HUES48 (cell line): ENCODE data around the gene NT5M.
"Not testable (repeated sequence)": the region's sequence is repeated elsewhere in the genome, so short reads cannot be mapped to it uniquely, and the experiment has no call there.

Experiments
- H3K27ac ChIP-seq: one replicate; pipeline ENCODE4 v1.7.0; 2013; ENCODE audit warnings: low read depth, low read length, inconsistent platforms
- H3K27me3 ChIP-seq: 2 replicates; pipeline ENCODE4 v1.6.1; 2013; ENCODE audit warnings: mild to moderate bottlenecking, low read length; ENCODE audit not compliant: control insufficient read depth, insufficient read depth
- H3K36me3 ChIP-seq: 2 replicates; pipeline ENCODE4 v1.6.1; 2013; ENCODE audit warnings: low read length; ENCODE audit not compliant: control insufficient read depth, insufficient read depth
- H3K4me1 ChIP-seq: 2 replicates; pipeline ENCODE4 v1.6.1; 2013; ENCODE audit warnings: mild to moderate bottlenecking, low read length; ENCODE audit not compliant: control insufficient read depth, insufficient read depth
- H3K4me3 ChIP-seq: 2 replicates; pipeline ENCODE4 v1.5.1; 2013; ENCODE audit warnings: mild to moderate bottlenecking, low read depth, low read length
- H3K9ac ChIP-seq: 2 replicates; pipeline ENCODE4 v1.6.1; 2013; ENCODE audit warnings: mild to moderate bottlenecking, low read depth, low read length, moderate library complexity
- H3K9me3 ChIP-seq: 2 replicates; pipeline ENCODE4 v1.6.1; 2013; ENCODE audit warnings: low read length; ENCODE audit not compliant: control insufficient read depth, insufficient read depth

The NT5M gene

GRCh38 chr17:17381446-17382064 lies 78.4 kb downstream of the NT5M start:
- Histone ChIP-seq H3K27me3 (no peaks in the 10 kb centered on the region), H3K9me3 (no peaks in the 10 kb centered on the region), H3K4me1 (no peaks in the 10 kb centered on the region), H3K36me3 (no peaks in the 10 kb centered on the region), H3K4me3 (no peak overlapping the region), H3K9ac (no peak overlapping the region), H3K27ac (no peak overlapping the region)

GRCh38 chr17:17382065-17382459 lies 78.9 kb downstream of the NT5M start:
- Histone ChIP-seq H3K36me3 (no peaks in the 10 kb centered on the region), H3K9ac (no peak overlapping the region), H3K4me1 (no peaks in the 10 kb centered on the region), H3K4me3 (no peak overlapping the region), H3K27me3 (no peaks in the 10 kb centered on the region), H3K9me3 (no peaks in the 10 kb centered on the region), H3K27ac (no peak overlapping the region)

- Histone ChIP-seq H3K27ac (no peak overlapping the region), H3K27me3 (no peaks in the 10 kb centered on the region), H3K9me3 (no peaks in the 10 kb centered on the region), H3K9ac (no peak overlapping the region), H3K4me1 (no peaks in the 10 kb centered on the region), H3K36me3 (no peaks in the 10 kb centered on the region), H3K4me3 (no peak overlapping the region)
These were observed 79.8 kb downstream of the NT5M start for GRCh38 chr17:17382971-17383370.

GRCh38 chr17:17383431-17384290 lies 80.5 kb downstream of the NT5M start:
- H3K9me3 ChIP-seq, H3K27me3 ChIP-seq, H3K36me3 ChIP-seq, H3K4me1 ChIP-seq, H3K4me3 ChIP-seq, H3K9ac ChIP-seq, H3K27ac ChIP-seq: not testable (repeated sequence)

GRCh38 chr17:17384291-17384615 lies 81.1 kb downstream of the NT5M start:
- H3K4me3 ChIP-seq = no peak overlapping the region

GRCh38 chr17:17384961-17385360 lies 81.8 kb downstream of the NT5M start:
- Histone ChIP-seq H3K27ac (no peak overlapping the region), H3K4me3 (no peak overlapping the region), H3K9me3 (no peaks in the 10 kb centered on the region), H3K4me1 (no peaks in the 10 kb centered on the region), H3K9ac (no peak overlapping the region), H3K27me3 (no peaks in the 10 kb centered on the region), H3K36me3 (no peaks in the 10 kb centered on the region)

More at GRCh38 chr17:17384291-17384615, 81.1 kb downstream of the NT5M start:
- Histone ChIP-seq H3K27ac (no peak overlapping the region), H3K36me3 (no peaks in the 10 kb centered on the region), H3K4me1 (no peaks in the 10 kb centered on the region), H3K27me3 (no peaks in the 10 kb centered on the region), H3K9ac (no peak overlapping the region), H3K9me3 (no peaks in the 10 kb centered on the region)

GRCh38 chr17:17385491-17385890 lies 82.3 kb downstream of the NT5M start:
- Histone ChIP-seq H3K9ac (no peak overlapping the region), H3K27ac (no peak overlapping the region)

GRCh38 chr17:17386094-17386800 lies 83.1 kb downstream of the NT5M start:
- Histone ChIP-seq H3K4me1 (no peaks in the 10 kb centered on the region), H3K27me3 (no peaks in the 10 kb centered on the region), H3K27ac (no peak overlapping the region), H3K36me3 (no peaks in the 10 kb centered on the region), H3K9ac (no peak overlapping the region), H3K9me3 (no peaks in the 10 kb centered on the region), H3K4me3 (no peak overlapping the region)

More at GRCh38 chr17:17385491-17385890, 82.3 kb downstream of the NT5M start:
- no peaks in the 10 kb centered on the region for H3K27me3 ChIP-seq
- no peaks in the 10 kb centered on the region for H3K4me1 ChIP-seq
- no peaks in the 10 kb centered on the region for H3K9me3 ChIP-seq
- H3K36me3 ChIP-seq = no peaks in the 10 kb centered on the region
- no peak overlapping the region for H3K4me3 ChIP-seq

GRCh38 chr17:17387017-17387497 lies 83.9 kb downstream of the NT5M start:
- Histone ChIP-seq H3K9ac (no peak overlapping the region), H3K4me1 (no peaks in the 10 kb centered on the region), H3K9me3 (no peaks in the 10 kb centered on the region), H3K27ac (no peak overlapping the region), H3K27me3 (no peaks in the 10 kb centered on the region), H3K4me3 (no peak overlapping the region), H3K36me3 (no peaks in the 10 kb centered on the region)

GRCh38 chr17:17387498-17388362 lies 84.6 kb downstream of the NT5M start:
- H3K9ac ChIP-seq = no peak overlapping the region
- H3K27me3 ChIP-seq = no peaks in the 10 kb centered on the region
- H3K27ac ChIP-seq = no peak overlapping the region
- H3K4me3 ChIP-seq = no peak overlapping the region
- no peaks in the 10 kb centered on the region for H3K9me3 ChIP-seq
- no peaks in the 10 kb centered on the region for H3K36me3 ChIP-seq
- no peaks in the 10 kb centered on the region for H3K4me1 ChIP-seq
